Right lobe of liver (tissue), 6 donors: Measurements from ENCODE around the gene HOXC4. TPM values are rescaled to one million over a fixed set of nuclear protein-coding genes. Genes with fewer than 3 reads are reported as not detected.

ENCODE experiments used
- ATAC-seq, 4 donors: fragments of 200-7000 bp; cut with Tn5 transposase; one replicate each; pipeline ENCODE4 v1.9.1; 2020; ENCODE audit warnings: mild to moderate bottlenecking in 4 of 4, moderate library complexity in 4 of 4
- DNase-seq, 3 donors: peaks; one replicate each; pipeline ENCODE4 v3.0.0-alpha.2; 2020
- H3K27ac ChIP-seq, 3 donors: fragments of 200-600 bp; one replicate each; pipeline ENCODE4 v1.8.0; 2022
- H3K27me3 ChIP-seq, 2 donors: fragments of 200-600 bp; one replicate each; pipeline ENCODE4 v1.8.0; 2022
- H3K36me3 ChIP-seq, 4 donors: fragments of 200-600 bp; sonication (generic) in 1 of 4; one replicate each; pipeline versions ENCODE4 v1.5.1 to v1.8.0; 2017 to 2022; ENCODE audit warnings: control low read depth in 1 of 4
- H3K4me1 ChIP-seq, 4 donors: fragments of 200-600 bp; sonication (generic) in 1 of 4; one replicate each; pipeline versions ENCODE4 v1.5.1 to v1.8.0; 2017 to 2022; ENCODE audit warnings: control low read depth in 1 of 4
- H3K4me3 ChIP-seq, 3 donors: fragments of 200-600 bp; one replicate each; pipeline ENCODE4 v1.8.0; 2022
- H3K9me3 ChIP-seq, 4 donors: fragments of 200-600 bp; sonication (generic) in 1 of 4; one replicate each; pipeline versions ENCODE4 v1.5.1 to v1.8.0; 2017 to 2022; ENCODE audit warnings: control low read depth in 1 of 4
- POLR2A ChIP-seq: fragments of 450-650 bp; IDR thresholded peaks from one replicate; pipeline ENCODE4 v1.6.1; 2017; ENCODE audit warnings: antibody characterized with exemption, mild to moderate bottlenecking
- WGBS: methylation state at CpG from one replicate; pipeline ENCODE4 v1.1.6; 2018; ENCODE audit warnings: low coverage, low lambda C conversion rate; ENCODE audit not compliant: insufficient coverage; ENCODE audit errors: missing lambda C conversion rate; 5-methylcytosine and 5-hydroxymethylcytosine counted together
- intact Hi-C, 2 donors: fragments of 100-400 bp; cut with DNase I; formaldehyde crosslinking; loops; one replicate each; pipeline versions ENCODE4 v1.11.2 to v1.14.1; 2022
- total RNA-seq, 6 experiments: library from RNA; depleted of rRNA in 2 of 6; stranded (reverse); fragments of >200 nt in 2 of 6; fragmentation: NEBNext Ultra II Directional in 3 of 6; extraction: Animal tissue kit (Norgen Biotek cat#: 25700) in 3 of 6; gene quantifications; one replicate each; pipeline versions ENCODE4 v1.1.0 to v1.2.4, GENCODE V29; 2016 to 2023
- TF ChIP-seq, protein P1 (sequence below), 4 donors: fragments of 200-600 bp in 3 of 4; fragments of 450-650 bp in 1 of 4; IDR thresholded peaks; one replicate each; pipeline versions ENCODE4 v1.5.1 to v1.8.0; 2016 to 2022; ENCODE audit warnings: antibody characterized with exemption in 4 of 4, mild to moderate bottlenecking in 2 of 4
- donor health status: DM: no; HTN: yes; CAD: no.
- donor health status: DM: no; HTN: no; CAD: no.
- donor health status: DM: no; HTN: no; CAD: no.
- donor health status: DM: no; HTN: yes; CAD: no.
- donor health status: DM: no; HTN: yes; CAD: no.

HOXC4 gene
- total RNA-seq, 6 experiments from 2014 or later = 0.13 TPM; not detected in 5

DNA sequence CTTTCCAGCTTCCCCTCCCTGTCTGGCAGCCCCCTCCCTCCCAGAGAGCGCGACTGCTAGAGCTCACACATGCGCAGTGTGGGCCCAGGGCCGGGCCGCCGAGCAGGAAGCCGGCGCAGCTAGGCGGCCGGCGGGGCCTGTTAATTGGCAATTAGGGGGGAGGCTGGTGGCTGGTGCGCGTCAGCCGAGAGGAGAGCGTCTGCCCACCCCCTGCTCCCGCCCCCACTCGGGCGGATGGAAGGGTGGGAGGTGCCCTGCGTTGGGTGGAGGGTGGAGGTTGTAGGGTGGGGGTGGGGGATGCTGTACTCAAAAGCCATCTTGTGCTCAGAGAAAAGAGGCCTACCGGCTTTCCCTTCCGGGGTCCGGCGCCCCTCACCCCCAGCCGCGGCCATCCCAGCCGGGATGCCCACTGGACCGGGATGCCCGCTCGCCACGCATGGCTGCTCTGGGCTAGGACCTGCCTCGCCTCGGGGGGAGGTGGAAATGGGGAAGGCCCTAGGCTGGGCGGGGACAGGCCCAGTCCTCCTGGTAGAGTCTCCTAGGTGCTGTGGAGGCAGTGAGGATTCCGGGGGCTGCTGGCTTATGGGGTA, 35.7 kb upstream of the HOXC4 start:
- 0% methylated on average over 10 of the region's 34 CpGs for WGBS
- DNase-seq (peak in 2 of 3 donors; percentile 68 to 69), ATAC-seq (peak; percentile 66 to 85 (median 76))

DNA sequence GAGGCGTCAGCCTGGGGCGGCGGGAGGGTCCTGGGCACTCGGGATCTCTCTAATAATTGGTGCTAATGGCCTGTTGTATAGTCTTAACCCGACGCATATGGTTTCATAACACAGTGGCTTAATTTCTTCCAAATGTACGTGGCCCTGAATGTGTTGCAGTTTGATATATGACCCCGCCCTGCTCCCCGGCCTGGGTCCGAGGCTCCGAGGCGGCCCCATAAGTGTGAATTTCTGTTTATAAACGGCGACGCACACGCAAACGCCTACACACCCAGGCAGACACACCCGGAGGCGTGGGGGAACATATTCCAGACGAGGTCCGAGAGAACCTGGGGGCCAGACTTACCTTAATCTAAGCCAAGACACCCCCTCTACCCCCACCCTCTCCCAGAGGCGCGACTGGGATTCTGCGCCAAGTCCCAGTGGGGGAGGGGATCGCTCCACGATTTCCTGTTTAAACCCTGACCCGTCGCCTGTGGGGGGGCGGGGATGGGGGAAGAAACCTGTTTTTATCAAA, 35.1 kb upstream of the HOXC4 start:
- Histone ChIP-seq H3K27me3 (peaks cover 0 to 63% of the 10 kb centered on the region in 2 donors), H3K27ac (no peak overlapping the region), H3K9me3 (no peaks in the 10 kb centered on the region), H3K4me3 (no peak overlapping the region), H3K4me1 (peaks cover 0 to 4% (median 0%) of the 10 kb centered on the region in 4 donors), H3K36me3 (no peaks in the 10 kb centered on the region)
- TF ChIP-seq, protein P1, sequence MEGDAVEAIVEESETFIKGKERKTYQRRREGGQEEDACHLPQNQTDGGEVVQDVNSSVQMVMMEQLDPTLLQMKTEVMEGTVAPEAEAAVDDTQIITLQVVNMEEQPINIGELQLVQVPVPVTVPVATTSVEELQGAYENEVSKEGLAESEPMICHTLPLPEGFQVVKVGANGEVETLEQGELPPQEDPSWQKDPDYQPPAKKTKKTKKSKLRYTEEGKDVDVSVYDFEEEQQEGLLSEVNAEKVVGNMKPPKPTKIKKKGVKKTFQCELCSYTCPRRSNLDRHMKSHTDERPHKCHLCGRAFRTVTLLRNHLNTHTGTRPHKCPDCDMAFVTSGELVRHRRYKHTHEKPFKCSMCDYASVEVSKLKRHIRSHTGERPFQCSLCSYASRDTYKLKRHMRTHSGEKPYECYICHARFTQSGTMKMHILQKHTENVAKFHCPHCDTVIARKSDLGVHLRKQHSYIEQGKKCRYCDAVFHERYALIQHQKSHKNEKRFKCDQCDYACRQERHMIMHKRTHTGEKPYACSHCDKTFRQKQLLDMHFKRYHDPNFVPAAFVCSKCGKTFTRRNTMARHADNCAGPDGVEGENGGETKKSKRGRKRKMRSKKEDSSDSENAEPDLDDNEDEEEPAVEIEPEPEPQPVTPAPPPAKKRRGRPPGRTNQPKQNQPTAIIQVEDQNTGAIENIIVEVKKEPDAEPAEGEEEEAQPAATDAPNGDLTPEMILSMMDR (IDR thresholded peaks at IDR 0.05) = no peak
- TF ChIP-seq POLR2A = no peak
- DNase-seq (no peak), ATAC-seq (no peak)
- WGBS = 25% methylated on average over 13 of the region's 29 CpGs
- intact Hi-C loops = no loop called here

More for the DNA sequence above, 35.7 kb upstream of the HOXC4 start:
- H3K27me3 ChIP-seq = peaks cover 0 to 69% of the 10 kb centered on the region in 2 donors
- H3K36me3 ChIP-seq = no peaks in the 10 kb centered on the region
- intact Hi-C loops = no loop called here
- H3K9me3 ChIP-seq = no peaks in the 10 kb centered on the region
- no peak overlapping the region for H3K27ac ChIP-seq
- no peak for TF ChIP-seq POLR2A
- TF ChIP-seq, protein P1 (IDR thresholded peaks at IDR 0.05) = no peak
- H3K4me3 ChIP-seq = peak overlapping the region; percentile 6 to 39 (median 14)
- H3K4me1 ChIP-seq = peaks cover 0 to 4% (median 0%) of the 10 kb centered on the region in 4 donors

DNA sequence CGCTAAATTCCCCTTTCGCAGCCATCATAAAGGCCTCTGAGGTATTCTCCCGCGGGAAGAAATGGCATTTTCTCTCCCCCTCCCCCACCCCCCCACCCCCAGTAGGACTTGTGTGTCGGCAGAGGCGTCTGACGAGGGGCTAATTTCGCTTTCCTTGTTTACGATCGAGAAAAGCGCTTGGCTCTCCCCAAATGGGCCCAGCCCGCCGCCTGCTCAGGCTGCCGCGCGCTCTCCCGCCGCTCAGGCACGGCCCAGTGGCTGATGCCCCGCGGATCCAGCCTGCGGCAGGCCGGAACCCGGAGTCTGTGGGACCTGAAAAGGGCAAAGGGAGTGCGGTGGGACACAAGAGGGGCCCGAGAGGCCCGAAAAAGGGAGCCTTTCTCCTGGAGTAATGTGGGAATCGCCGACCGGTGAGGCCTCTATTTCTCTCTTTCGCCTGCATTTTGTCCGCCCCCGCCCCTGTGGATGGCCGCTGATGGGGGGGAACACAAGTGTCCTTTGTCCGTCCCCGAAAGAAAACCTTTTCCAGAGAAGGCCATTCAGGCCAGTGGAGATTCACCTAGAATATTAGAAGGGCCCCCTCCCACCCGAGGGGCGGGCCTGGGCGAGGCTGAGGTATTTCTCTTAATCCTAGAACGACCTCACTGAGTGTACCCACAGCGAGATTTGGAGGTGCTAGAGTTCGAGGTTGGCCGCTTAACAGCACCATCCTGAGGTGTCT, 34.4 kb upstream of the HOXC4 start:
- H3K36me3 ChIP-seq = no peaks in the 10 kb centered on the region
- peaks cover 0 to 4% (median 0%) of the 10 kb centered on the region in 4 donors for H3K4me1 ChIP-seq
- TF ChIP-seq, protein P1 (IDR thresholded peaks at IDR 0.05) = no peak
- no peak for TF ChIP-seq POLR2A
- intact Hi-C loops = no loop called here
- no peak overlapping the region for H3K4me3 ChIP-seq
- H3K27me3 ChIP-seq = peaks cover 0 to 59% of the 10 kb centered on the region in 2 donors
- ATAC-seq = no peak
- no peak overlapping the region for H3K27ac ChIP-seq
- no peaks in the 10 kb centered on the region for H3K9me3 ChIP-seq
- DNase-seq = no peak
- WGBS = 21% methylated on average over 35 of the region's 43 CpGs

DNA sequence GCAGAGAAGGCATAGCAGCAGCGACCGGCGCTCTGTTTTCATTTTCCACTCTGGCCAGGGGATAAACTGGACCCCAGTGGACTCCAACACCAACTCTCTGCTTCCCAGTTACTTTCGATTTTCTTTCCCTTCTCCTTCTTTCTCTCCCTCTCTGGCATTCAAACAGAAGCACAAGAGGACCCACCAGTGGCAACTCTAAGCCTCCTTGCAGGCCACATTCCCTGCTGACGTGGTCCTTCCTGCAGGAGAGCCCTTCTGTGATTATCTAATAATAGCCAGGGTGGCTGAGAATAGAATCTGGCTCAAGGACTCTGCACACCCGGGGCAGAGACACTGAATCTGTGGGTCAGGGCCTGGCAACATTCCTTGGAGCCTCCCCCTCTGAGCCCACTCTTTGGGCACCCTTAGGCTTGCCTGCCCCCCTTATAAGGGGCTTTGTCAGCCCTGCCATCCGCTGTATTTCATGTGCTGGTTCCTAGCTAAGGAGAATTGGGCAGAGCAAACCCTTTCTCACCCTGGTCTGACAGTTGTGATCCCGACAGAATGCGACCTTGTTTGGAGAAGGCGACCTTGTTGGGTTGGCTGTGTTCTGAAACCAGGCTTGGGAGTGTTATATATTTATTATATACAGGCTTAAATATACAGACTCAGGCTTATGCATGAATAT, 33.6 kb upstream of the HOXC4 start:
- peaks cover 0 to 4% (median 0%) of the 10 kb centered on the region in 4 donors for H3K4me1 ChIP-seq
- H3K9me3 ChIP-seq = no peaks in the 10 kb centered on the region
- no peak for ATAC-seq
- 23% methylated on average over 9 of the region's 10 CpGs for WGBS
- DNase-seq = no peak
- H3K27me3 ChIP-seq = peaks cover 0 to 57% of the 10 kb centered on the region in 2 donors
- no peak overlapping the region for H3K4me3 ChIP-seq
- no peak overlapping the region for H3K27ac ChIP-seq
- H3K36me3 ChIP-seq = no peaks in the 10 kb centered on the region
- intact Hi-C loops = no loop called here
- no peak for TF ChIP-seq POLR2A
- TF ChIP-seq, protein P1 (IDR thresholded peaks at IDR 0.05) = no peak
